ENCODE results near the gene NDUFS8. TPM values are rescaled to one million over a fixed set of nuclear protein-coding genes. Genes with fewer than 3 reads are reported as not detected.

NDUFS8 gene
- total RNA-seq, 1 experiment from 2014 or later, result 576 TPM

GRCh38 chr11:68074584-68075352 lies 44.3 kb downstream of the NDUFS8 start:
- no peaks in the 10 kb centered on the region; the same call in 1 of the 2 replicates for H3K79me2 ChIP-seq (ENCODE audit: low read length)

GRCh38 chr11:68076371-68077042 lies 46.0 kb downstream of the NDUFS8 start:
- H3K9me3 ChIP-seq (ENCODE audit: low read length), result no peaks in the 10 kb centered on the region
- TF ChIP-seq EZH2 (IDR thresholded peaks at IDR 0.05; ENCODE audit: low read length, unreplicated experiment) (no peak), EZH2phosphoT487 (IDR thresholded peaks at IDR 0.05; ENCODE audit: borderline replicate concordance, low read length) (no peak)
- TF ChIP-seq, protein P1, sequence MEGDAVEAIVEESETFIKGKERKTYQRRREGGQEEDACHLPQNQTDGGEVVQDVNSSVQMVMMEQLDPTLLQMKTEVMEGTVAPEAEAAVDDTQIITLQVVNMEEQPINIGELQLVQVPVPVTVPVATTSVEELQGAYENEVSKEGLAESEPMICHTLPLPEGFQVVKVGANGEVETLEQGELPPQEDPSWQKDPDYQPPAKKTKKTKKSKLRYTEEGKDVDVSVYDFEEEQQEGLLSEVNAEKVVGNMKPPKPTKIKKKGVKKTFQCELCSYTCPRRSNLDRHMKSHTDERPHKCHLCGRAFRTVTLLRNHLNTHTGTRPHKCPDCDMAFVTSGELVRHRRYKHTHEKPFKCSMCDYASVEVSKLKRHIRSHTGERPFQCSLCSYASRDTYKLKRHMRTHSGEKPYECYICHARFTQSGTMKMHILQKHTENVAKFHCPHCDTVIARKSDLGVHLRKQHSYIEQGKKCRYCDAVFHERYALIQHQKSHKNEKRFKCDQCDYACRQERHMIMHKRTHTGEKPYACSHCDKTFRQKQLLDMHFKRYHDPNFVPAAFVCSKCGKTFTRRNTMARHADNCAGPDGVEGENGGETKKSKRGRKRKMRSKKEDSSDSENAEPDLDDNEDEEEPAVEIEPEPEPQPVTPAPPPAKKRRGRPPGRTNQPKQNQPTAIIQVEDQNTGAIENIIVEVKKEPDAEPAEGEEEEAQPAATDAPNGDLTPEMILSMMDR (conservative IDR thresholded peaks at IDR 0.05; ENCODE audit: low read depth, low read length), result peak; percentile 45
- no peak overlapping the region for H3K27ac ChIP-seq (ENCODE audit: low read length)
- ChIA-PET POLR2A (ENCODE audit: unreplicated experiment) (no interaction called here), CTCF (no interaction called here)
- BruUV-seq (replicated peaks), result no TSS peak
- H3K27me3 ChIP-seq (ENCODE audit: low read length), result no peaks in the 10 kb centered on the region
- intact Hi-C loops (cut with micrococcal nuclease), result loop anchor here (5.0 kb wide), 1 partner anchor 131 kb away; no protein-coding TSS in a partner anchor
- peaks cover 31% of the 10 kb centered on the region; the same call in 1 of the 2 replicates for H3K36me3 ChIP-seq (ENCODE audit: low read depth, low read length)
- H3K4me3 ChIP-seq (ENCODE audit: low read length), result no peak overlapping the region
- no peak overlapping the region for H3K4me2 ChIP-seq (ENCODE audit: low read length)
- no peaks in the 10 kb centered on the region for H3K4me1 ChIP-seq (ENCODE audit: insufficient read depth, low read length)
- no peak overlapping the region for H2AFZ ChIP-seq (ENCODE audit: low read length)
- ATAC-seq (peak; percentile 22; the same call in 1 of the 2 replicates), DNase-seq (no peak)
- no peaks in the 10 kb centered on the region for H3K9me2 ChIP-seq (replicated peaks; ENCODE audit: low read length)
- no peaks in the 10 kb centered on the region for H3F3A ChIP-seq (ENCODE audit: low read length, unreplicated experiment)
- peaks cover 3% of the 10 kb centered on the region; the same call in 1 of the 2 replicates for H3K79me2 ChIP-seq (ENCODE audit: low read length)
- no peak overlapping the region for H3K9ac ChIP-seq (ENCODE audit: low read length)
- no peaks in the 10 kb centered on the region for H4K20me1 ChIP-seq (ENCODE audit: low read length)

More at GRCh38 chr11:68074584-68075352, 44.3 kb downstream of the NDUFS8 start:
- ChIA-PET CTCF (no interaction called here), POLR2A (ENCODE audit: unreplicated experiment) (no interaction called here)
- ATAC-seq (no peak), DNase-seq (no peak)
- no peak overlapping the region for H2AFZ ChIP-seq (ENCODE audit: low read length)
- H3K27ac ChIP-seq (ENCODE audit: low read length), result no peak overlapping the region
- intact Hi-C loops (cut with micrococcal nuclease), result loop anchor here (5.0 kb wide), 1 partner anchor 133 kb away; no protein-coding TSS in a partner anchor
- no peak overlapping the region for H3K4me3 ChIP-seq (ENCODE audit: low read length)
- H3K27me3 ChIP-seq (ENCODE audit: low read length), result no peaks in the 10 kb centered on the region
- H3K9me2 ChIP-seq (replicated peaks; ENCODE audit: low read length), result no peaks in the 10 kb centered on the region
- no peaks in the 10 kb centered on the region for H3K4me1 ChIP-seq (ENCODE audit: insufficient read depth, low read length)
- no peak overlapping the region for H3K4me2 ChIP-seq (ENCODE audit: low read length)
- H3K9ac ChIP-seq (ENCODE audit: low read length), result no peak overlapping the region
- TF ChIP-seq EZH2phosphoT487 (IDR thresholded peaks at IDR 0.05; ENCODE audit: borderline replicate concordance, low read length) (no peak), EZH2 (IDR thresholded peaks at IDR 0.05; ENCODE audit: low read length, unreplicated experiment) (no peak)
- TF ChIP-seq, protein P1 (conservative IDR thresholded peaks at IDR 0.05; ENCODE audit: low read depth, low read length), result no peak
- no peaks in the 10 kb centered on the region for H3F3A ChIP-seq (ENCODE audit: low read length, unreplicated experiment)
- no peaks in the 10 kb centered on the region for H4K20me1 ChIP-seq (ENCODE audit: low read length)
- H3K9me3 ChIP-seq (ENCODE audit: low read length), result no peaks in the 10 kb centered on the region
- peaks cover 34% of the 10 kb centered on the region for H3K36me3 ChIP-seq (ENCODE audit: low read depth, low read length)
- no TSS peak for BruUV-seq (replicated peaks)

All from PC-3 (cell line).